Measurements from ENCODE around the gene SLIRP. TPM values are rescaled to one million over a fixed set of nuclear protein-coding genes. Genes with fewer than 3 reads are reported as not detected.

The SLIRP gene
- total RNA-seq, 1 experiment from 2014 or later, result 162 TPM

- intact Hi-C loops (cut with micrococcal nuclease; ENCODE audit: unreplicated experiment), result no loop called here
- Histone ChIP-seq H3K9me3 (ENCODE audit: control insufficient read depth, insufficient read depth, low read depth, low read length) (no peaks in the 10 kb centered on the region), H3K4me3 (ENCODE audit: low read depth in 2 of 2, low read length in 2 of 2) (no peak overlapping the region), H3K4me1 (ENCODE audit: control insufficient read depth, insufficient read depth, low read length) (no peaks in the 10 kb centered on the region), H3K27ac (ENCODE audit: low read length) (no peak overlapping the region), H3K27me3 (ENCODE audit: control insufficient read depth, insufficient read depth, low read length) (no peaks in the 10 kb centered on the region), H3K36me3 (ENCODE audit: control insufficient read depth, insufficient read depth, low read length) (peaks cover 50% of the 10 kb centered on the region)
- CTCF ChIA-PET, result no interaction called here
- POLR2A ChIA-PET, result no interaction called here
- no peak for ATAC-seq
- BruUV-seq (replicated peaks), result no TSS peak
- no peak for DNase-seq (ENCODE audit: low read depth, low spot score)
- in situ Hi-C loops (cut with HindIII; ENCODE audit: low pct_unique_long_range_greater_than_20kb, low sequenced_read_pairs), result no loop called here
- TF ChIP-seq REST (IDR thresholded peaks at IDR 0.05; ENCODE audit: insufficient read depth in 1 of 2, low read depth in 2 of 2, low read length in 1 of 2) (no peak), SIN3A (IDR thresholded peaks at IDR 0.05; ENCODE audit: borderline replicate concordance, insufficient read depth, low read depth, low read length) (no peak), POLR2AphosphoS5 (IDR thresholded peaks at IDR 0.05; ENCODE audit: low read depth, low read length) (no peak), CTCF (IDR thresholded peaks at IDR 0.05) (no peak), TCF7L2 (IDR thresholded peaks at IDR 0.05; ENCODE audit: low read depth, low read length) (no peak)
Observed at GRCh38 chr14:77730976-77731497, 23.1 kb downstream of the SLIRP start.

GRCh38 chr14:77738559-77739250, 30.8 kb downstream of the SLIRP start:
- Histone ChIP-seq H3K27me3 (ENCODE audit: control insufficient read depth, insufficient read depth, low read length) (no peaks in the 10 kb centered on the region), H3K4me1 (ENCODE audit: control insufficient read depth, insufficient read depth, low read length) (no peaks in the 10 kb centered on the region), H3K36me3 (ENCODE audit: control insufficient read depth, insufficient read depth, low read length) (peaks cover 25% of the 10 kb centered on the region), H3K4me3 (ENCODE audit: low read depth in 2 of 2, low read length in 2 of 2) (no peak overlapping the region), H3K9me3 (ENCODE audit: control insufficient read depth, insufficient read depth, low read depth, low read length) (no peaks in the 10 kb centered on the region), H3K27ac (ENCODE audit: low read length) (no peak overlapping the region)
- no TSS peak for BruUV-seq (replicated peaks)
- DNase-seq (ENCODE audit: low read depth, low spot score) (no peak), ATAC-seq (no peak)
- TF ChIP-seq REST (IDR thresholded peaks at IDR 0.05; ENCODE audit: insufficient read depth in 1 of 2, low read depth in 2 of 2, low read length in 1 of 2) (no peak), CTCF (IDR thresholded peaks at IDR 0.05) (no peak), TCF7L2 (IDR thresholded peaks at IDR 0.05; ENCODE audit: low read depth, low read length) (no peak), SIN3A (IDR thresholded peaks at IDR 0.05; ENCODE audit: borderline replicate concordance, insufficient read depth, low read depth, low read length) (no peak)
- intact Hi-C loops (cut with micrococcal nuclease; ENCODE audit: unreplicated experiment) (no loop called here), in situ Hi-C loops (cut with HindIII; ENCODE audit: low pct_unique_long_range_greater_than_20kb, low sequenced_read_pairs) (no loop called here)
- CTCF ChIA-PET, result no interaction called here
- POLR2A ChIA-PET, result no interaction called here

Data from Panc1 (cell line).